IPS-15b (cell line): ENCODE data around the gene MKI67.

Source experiments
- H3K27me3 ChIP-seq: one replicate; pipeline ENCODE4 v1.6.1; 2013; ENCODE audit warnings: low read length; ENCODE audit not compliant: control insufficient read depth, insufficient read depth
- H3K36me3 ChIP-seq: one replicate; pipeline ENCODE4 v1.6.1; 2013; ENCODE audit warnings: low read length; ENCODE audit not compliant: control insufficient read depth, insufficient read depth
- H3K4me1 ChIP-seq: one replicate; pipeline ENCODE4 v1.6.1; 2013; ENCODE audit warnings: mild to moderate bottlenecking, low read length; ENCODE audit not compliant: control insufficient read depth, insufficient read depth
- H3K4me3 ChIP-seq: one replicate; pipeline ENCODE4 v1.5.1; 2013; ENCODE audit warnings: low read depth, low read length
- H3K9ac ChIP-seq: one replicate; pipeline ENCODE4 v1.6.1; 2013; ENCODE audit warnings: low read depth, mild to moderate bottlenecking, low read length
- H3K9me3 ChIP-seq: one replicate; pipeline ENCODE4 v1.6.1; 2013; ENCODE audit warnings: mild to moderate bottlenecking, low read length; ENCODE audit not compliant: control insufficient read depth, insufficient read depth

MKI67 gene

GRCh38 chr10:128077155-128077875 lies 48.9 kb downstream of the MKI67 start:
- no peak overlapping the region for H3K9ac ChIP-seq
- no peaks in the 10 kb centered on the region for H3K9me3 ChIP-seq
- H3K27me3 ChIP-seq: no peaks in the 10 kb centered on the region
- H3K36me3 ChIP-seq: no peaks in the 10 kb centered on the region
- no peaks in the 10 kb centered on the region for H3K4me1 ChIP-seq
- no peak overlapping the region for H3K4me3 ChIP-seq

GRCh38 chr10:128074589-128074988 lies 51.6 kb downstream of the MKI67 start:
- no peak overlapping the region for H3K4me3 ChIP-seq
- H3K36me3 ChIP-seq: no peaks in the 10 kb centered on the region
- H3K27me3 ChIP-seq: no peaks in the 10 kb centered on the region
- H3K4me1 ChIP-seq: no peaks in the 10 kb centered on the region
- no peaks in the 10 kb centered on the region for H3K9me3 ChIP-seq
- no peak overlapping the region for H3K9ac ChIP-seq

- Histone ChIP-seq H3K9ac (no peak overlapping the region), H3K4me3 (no peak overlapping the region), H3K4me1 (no peaks in the 10 kb centered on the region), H3K27me3 (no peaks in the 10 kb centered on the region), H3K9me3 (no peaks in the 10 kb centered on the region), H3K36me3 (no peaks in the 10 kb centered on the region)
Observed at GRCh38 chr10:128073890-128074289, 52.3 kb downstream of the MKI67 start.

- Histone ChIP-seq H3K9ac (no peak overlapping the region), H3K27me3 (no peaks in the 10 kb centered on the region), H3K36me3 (no peaks in the 10 kb centered on the region), H3K4me3 (no peak overlapping the region), H3K9me3 (no peaks in the 10 kb centered on the region), H3K4me1 (no peaks in the 10 kb centered on the region)
Observed at GRCh38 chr10:128072941-128073645, 53.1 kb downstream of the MKI67 start.

- Histone ChIP-seq H3K9ac (no peak overlapping the region), H3K27me3 (no peaks in the 10 kb centered on the region), H3K4me1 (no peaks in the 10 kb centered on the region), H3K9me3 (no peaks in the 10 kb centered on the region), H3K4me3 (no peak overlapping the region), H3K36me3 (no peaks in the 10 kb centered on the region)
Observed at GRCh38 chr10:128072046-128072445, 54.2 kb downstream of the MKI67 start.

- no peaks in the 10 kb centered on the region for H3K36me3 ChIP-seq
- H3K4me3 ChIP-seq: no peak overlapping the region
- H3K4me1 ChIP-seq: no peaks in the 10 kb centered on the region
- no peak overlapping the region for H3K9ac ChIP-seq
- no peaks in the 10 kb centered on the region for H3K9me3 ChIP-seq
- no peaks in the 10 kb centered on the region for H3K27me3 ChIP-seq
Observed at GRCh38 chr10:128071417-128071782, 54.8 kb downstream of the MKI67 start.

- no peaks in the 10 kb centered on the region for H3K27me3 ChIP-seq
- no peaks in the 10 kb centered on the region for H3K36me3 ChIP-seq
- no peak overlapping the region for H3K4me3 ChIP-seq
- no peak overlapping the region for H3K9ac ChIP-seq
- H3K9me3 ChIP-seq: no peaks in the 10 kb centered on the region
- no peaks in the 10 kb centered on the region for H3K4me1 ChIP-seq
Observed at GRCh38 chr10:128070721-128071416, 55.4 kb downstream of the MKI67 start.

GRCh38 chr10:128070161-128070560 lies 56.1 kb downstream of the MKI67 start:
- H3K4me1 ChIP-seq: no peaks in the 10 kb centered on the region
- no peaks in the 10 kb centered on the region for H3K36me3 ChIP-seq

GRCh38 chr10:128069351-128070051 lies 56.7 kb downstream of the MKI67 start:
- no peak overlapping the region for H3K9ac ChIP-seq
- peak overlapping the region; percentile 32 for H3K4me3 ChIP-seq
- no peaks in the 10 kb centered on the region for H3K4me1 ChIP-seq
- H3K27me3 ChIP-seq: no peaks in the 10 kb centered on the region
- H3K36me3 ChIP-seq: no peaks in the 10 kb centered on the region
- no peaks in the 10 kb centered on the region for H3K9me3 ChIP-seq

More at GRCh38 chr10:128070161-128070560, 56.1 kb downstream of the MKI67 start:
- Histone ChIP-seq H3K27me3 (no peaks in the 10 kb centered on the region), H3K9ac (no peak overlapping the region), H3K9me3 (no peaks in the 10 kb centered on the region), H3K4me3 (no peak overlapping the region)

GRCh38 chr10:128068398-128069285 lies 57.6 kb downstream of the MKI67 start:
- no peaks in the 10 kb centered on the region for H3K4me1 ChIP-seq
- no peak overlapping the region for H3K4me3 ChIP-seq
- H3K9me3 ChIP-seq: no peaks in the 10 kb centered on the region
- no peak overlapping the region for H3K9ac ChIP-seq
- H3K27me3 ChIP-seq: no peaks in the 10 kb centered on the region
- H3K36me3 ChIP-seq: no peaks in the 10 kb centered on the region
